Skeletal muscle tissue (tissue), 4 donors: ENCODE measurements around the gene SRGAP2C. TPM values are rescaled to one million over a fixed set of nuclear protein-coding genes. Genes with fewer than 3 reads are reported as not detected.
A peak's percentile ranks its signal among the peaks of the same experiment; 100 is the strongest.
"Not testable (repeated sequence)": the region's sequence is repeated elsewhere in the genome, so short reads cannot be mapped to it uniquely, and the experiment has no call there.

Experiments
- H3K27ac ChIP-seq: one replicate; pipeline ENCODE4 v1.7.0; 2013; ENCODE audit warnings: mild to moderate bottlenecking, low read depth, low read length, inconsistent platforms
- H3K27me3 ChIP-seq, 3 donors: one replicate each; pipeline ENCODE4 v1.7.0; 2013; ENCODE audit warnings: low read length in 3 of 3; ENCODE audit not compliant: control insufficient read depth in 3 of 3, insufficient read depth in 3 of 3
- H3K36me3 ChIP-seq, 3 donors: one replicate each; pipeline ENCODE4 v1.7.0; 2013; ENCODE audit warnings: low read length in 3 of 3; ENCODE audit not compliant: control insufficient read depth in 3 of 3, insufficient read depth in 3 of 3
- H3K4me1 ChIP-seq, 3 donors: one replicate each; pipeline ENCODE4 v1.7.0; 2013; ENCODE audit warnings: low read length in 3 of 3, mild to moderate bottlenecking in 3 of 3; ENCODE audit not compliant: control insufficient read depth in 3 of 3, insufficient read depth in 3 of 3
- H3K4me3 ChIP-seq, 3 donors: one replicate each; pipeline ENCODE4 v1.7.0; 2013; ENCODE audit warnings: low read length in 3 of 3
- H3K9ac ChIP-seq, 3 donors: one replicate each; pipeline ENCODE4 v1.7.0; 2013; ENCODE audit warnings: low read length in 3 of 3, mild to moderate bottlenecking in 3 of 3, moderate library complexity in 2 of 3, low read depth in 1 of 3
- H3K9me3 ChIP-seq, 3 donors: one replicate each; pipeline ENCODE4 v1.7.0; 2013; ENCODE audit warnings: low read length in 3 of 3; ENCODE audit not compliant: control insufficient read depth in 3 of 3
- total RNA-seq: library from RNA; depleted of rRNA; stranded (reverse); fragments of >200 nt; gene quantifications from one replicate; pipeline ENCODE4 v1.2.3, GENCODE V29; 2014
- donor health status: Osteomylitis.

SRGAP2C gene
- total RNA-seq, 1 donor from 2014 or later, result 14.6 TPM

DNA sequence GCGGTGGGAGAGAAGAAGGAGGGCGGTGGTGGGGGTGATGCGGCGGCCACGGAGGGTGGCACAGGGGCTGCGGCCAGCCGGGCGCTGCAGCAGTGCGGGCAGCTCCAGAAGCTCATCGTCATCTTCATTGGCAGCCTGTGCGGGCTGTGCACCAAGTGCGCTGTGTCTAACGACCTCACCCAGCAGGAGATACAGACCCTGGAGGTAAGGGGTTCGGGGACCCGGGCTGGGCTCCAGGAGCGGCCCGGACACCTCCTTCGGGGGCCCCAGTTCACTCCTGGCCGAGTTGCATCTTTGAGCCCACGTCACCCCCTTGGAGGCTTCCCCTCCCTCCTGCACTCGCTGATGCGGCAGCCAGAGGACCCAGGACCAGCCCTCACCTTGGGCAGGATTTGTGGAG lies 212.3 kb downstream of the SRGAP2C start:
- peak overlapping the region in 2 of 3 donors; percentile 46 to 52 for H3K4me3 ChIP-seq
- not testable (repeated sequence) for H3K9me3 ChIP-seq, H3K4me1 ChIP-seq, H3K9ac ChIP-seq, H3K27ac ChIP-seq, H3K27me3 ChIP-seq, H3K36me3 ChIP-seq

GRCh38 chr1:121399193-121399592 lies 214.4 kb downstream of the SRGAP2C start:
- not testable (repeated sequence) for H3K27ac ChIP-seq, H3K27me3 ChIP-seq, H3K9me3 ChIP-seq, H3K9ac ChIP-seq, H3K4me1 ChIP-seq, H3K36me3 ChIP-seq, H3K4me3 ChIP-seq

DNA sequence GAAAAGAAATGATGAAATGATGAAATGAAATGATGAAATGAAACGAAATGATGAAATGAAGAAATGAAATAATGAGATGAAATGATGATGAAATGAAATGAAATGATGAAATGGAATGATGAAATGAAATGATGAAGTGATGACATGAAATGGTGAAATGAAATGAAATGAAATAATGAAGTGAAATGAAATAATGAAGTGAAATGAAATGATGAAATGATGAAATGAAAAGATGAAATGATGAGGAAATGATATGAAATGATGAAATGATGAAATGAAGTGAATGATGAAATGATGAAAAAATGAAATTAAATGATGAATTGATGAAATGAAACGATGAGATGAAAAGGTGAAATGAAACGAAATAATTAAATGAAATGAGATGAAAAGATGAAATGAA lies 215.3 kb downstream of the SRGAP2C start:
- not testable (repeated sequence) for H3K27ac ChIP-seq, H3K27me3 ChIP-seq, H3K36me3 ChIP-seq, H3K4me3 ChIP-seq, H3K4me1 ChIP-seq, H3K9me3 ChIP-seq, H3K9ac ChIP-seq

DNA sequence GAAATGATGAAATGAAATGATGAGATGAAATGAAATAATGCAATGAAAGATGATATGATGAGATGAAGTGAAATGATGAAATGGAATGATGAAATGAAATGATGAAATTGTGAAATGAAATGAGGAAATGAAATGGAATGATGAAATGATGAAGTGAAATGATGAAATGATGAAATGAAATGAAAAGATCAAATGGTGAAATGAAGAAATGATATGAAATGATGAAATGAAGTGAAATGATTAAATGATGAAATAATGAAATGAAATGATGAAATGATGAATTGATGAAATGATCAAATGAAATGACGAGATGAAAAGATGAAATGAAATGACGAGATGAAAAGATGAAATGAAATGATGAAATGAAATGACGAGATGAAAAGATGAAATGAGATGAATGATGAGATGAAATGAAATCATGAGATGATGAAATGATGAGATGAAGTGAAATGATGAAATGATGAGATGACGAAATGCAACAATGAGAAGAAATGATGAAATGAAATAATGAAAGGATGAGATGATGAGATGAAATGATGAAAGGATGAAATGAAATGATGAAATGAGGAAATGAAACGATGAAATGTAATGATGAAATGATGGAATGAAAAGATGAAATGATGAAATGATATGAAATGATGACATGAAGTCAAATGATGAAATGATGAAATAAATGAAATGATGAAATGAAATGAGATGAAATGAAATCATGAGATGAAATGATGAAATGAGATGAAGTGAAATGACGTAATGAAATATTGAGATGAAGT lies 216.0 kb downstream of the SRGAP2C start:
- H3K27ac ChIP-seq, H3K4me1 ChIP-seq, H3K36me3 ChIP-seq, H3K27me3 ChIP-seq, H3K9ac ChIP-seq, H3K9me3 ChIP-seq, H3K4me3 ChIP-seq: not testable (repeated sequence)

DNA sequence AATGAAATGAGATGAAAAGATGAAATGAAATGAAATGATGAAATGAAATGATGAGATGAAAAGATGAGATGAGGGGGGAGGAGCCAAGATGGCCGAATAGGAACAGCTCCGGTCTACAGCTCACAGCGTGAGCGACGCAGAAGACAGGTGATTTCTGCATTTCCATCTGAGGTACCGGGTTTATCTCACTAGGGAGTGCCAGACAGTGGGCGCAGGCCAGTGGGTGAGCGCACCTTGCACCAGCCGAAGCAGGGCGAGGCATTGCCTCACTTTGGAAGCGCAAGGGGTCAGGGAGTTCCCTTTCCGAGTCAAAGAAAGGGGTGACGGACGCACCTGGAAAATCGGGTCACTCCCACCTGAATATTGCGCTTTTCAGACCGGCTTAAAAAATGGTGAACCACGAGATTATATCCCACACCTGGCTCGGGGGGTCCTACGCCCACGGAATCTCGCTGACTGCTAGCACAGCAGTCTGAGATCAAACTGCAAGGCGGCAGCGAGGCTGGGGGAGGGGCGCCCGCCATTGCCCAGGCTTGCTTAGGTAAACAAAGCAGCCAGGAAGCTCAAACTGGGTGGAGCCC lies 216.7 kb downstream of the SRGAP2C start:
- H3K9me3 ChIP-seq, H3K9ac ChIP-seq, H3K4me3 ChIP-seq, H3K27ac ChIP-seq, H3K4me1 ChIP-seq, H3K36me3 ChIP-seq, H3K27me3 ChIP-seq: not testable (repeated sequence)

DNA sequence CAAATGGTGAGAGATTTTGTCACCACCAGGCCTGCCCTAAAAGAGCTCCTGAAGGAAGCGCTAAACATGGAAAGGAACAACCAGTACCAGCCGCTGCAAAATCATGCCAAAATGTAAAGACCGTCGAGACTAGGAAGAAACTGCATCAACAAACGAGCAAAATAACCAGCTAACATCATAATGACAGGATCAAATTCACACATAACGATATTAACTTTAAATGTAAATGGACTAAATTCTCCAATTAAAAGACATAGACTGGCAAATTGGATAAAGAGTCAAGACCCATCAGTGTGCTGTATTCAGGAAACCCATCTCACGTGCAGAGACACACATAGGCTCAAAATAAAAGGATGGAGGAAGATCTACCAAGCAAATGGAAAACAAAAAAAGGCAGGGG lies 218.5 kb downstream of the SRGAP2C start:
- H3K4me1 ChIP-seq, H3K9ac ChIP-seq, H3K27ac ChIP-seq, H3K9me3 ChIP-seq, H3K36me3 ChIP-seq, H3K27me3 ChIP-seq, H3K4me3 ChIP-seq: not testable (repeated sequence)

DNA sequence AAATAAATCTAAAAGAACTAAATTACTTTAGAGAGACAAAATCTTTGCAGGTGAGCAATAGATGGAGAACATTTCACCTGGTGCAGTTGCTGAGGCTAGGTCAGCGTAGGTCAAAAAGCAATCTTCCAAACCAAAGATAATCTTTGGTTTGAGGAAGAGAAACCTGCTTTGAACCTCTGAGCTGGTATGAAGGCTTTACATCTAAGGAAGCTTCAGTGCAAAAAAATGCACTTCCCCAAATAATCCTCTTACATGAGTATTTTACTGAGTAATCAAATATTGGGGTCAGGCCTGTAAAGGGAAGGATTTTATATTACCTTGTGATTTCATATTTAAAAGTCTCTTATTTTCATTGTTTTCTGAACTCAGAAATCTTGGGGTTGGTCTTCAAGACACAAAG lies 223.6 kb downstream of the SRGAP2C start:
- Histone ChIP-seq H3K4me3 (no peak overlapping the region), H3K36me3 (no peaks in the 10 kb centered on the region), H3K27me3 (no peaks in the 10 kb centered on the region), H3K9ac (no peak overlapping the region), H3K4me1 (no peaks in the 10 kb centered on the region), H3K27ac (no peak overlapping the region), H3K9me3 (no peaks in the 10 kb centered on the region)

- no peak overlapping the region for H3K4me3 ChIP-seq
- H3K27me3 ChIP-seq, result no peaks in the 10 kb centered on the region
- no peaks in the 10 kb centered on the region for H3K9me3 ChIP-seq
- peaks cover 0 to 4% (median 0%) of the 10 kb centered on the region in 3 donors for H3K4me1 ChIP-seq
- H3K36me3 ChIP-seq, result no peaks in the 10 kb centered on the region
- H3K9ac ChIP-seq, result no peak overlapping the region
- no peak overlapping the region for H3K27ac ChIP-seq
Measured at GRCh38 chr1:121413821-121414220, 229.0 kb downstream of the SRGAP2C start.

- H3K27ac ChIP-seq, result no peak overlapping the region
- no peak overlapping the region for H3K4me3 ChIP-seq
Measured at GRCh38 chr1:121414905-121415304, 230.1 kb downstream of the SRGAP2C start.

DNA sequence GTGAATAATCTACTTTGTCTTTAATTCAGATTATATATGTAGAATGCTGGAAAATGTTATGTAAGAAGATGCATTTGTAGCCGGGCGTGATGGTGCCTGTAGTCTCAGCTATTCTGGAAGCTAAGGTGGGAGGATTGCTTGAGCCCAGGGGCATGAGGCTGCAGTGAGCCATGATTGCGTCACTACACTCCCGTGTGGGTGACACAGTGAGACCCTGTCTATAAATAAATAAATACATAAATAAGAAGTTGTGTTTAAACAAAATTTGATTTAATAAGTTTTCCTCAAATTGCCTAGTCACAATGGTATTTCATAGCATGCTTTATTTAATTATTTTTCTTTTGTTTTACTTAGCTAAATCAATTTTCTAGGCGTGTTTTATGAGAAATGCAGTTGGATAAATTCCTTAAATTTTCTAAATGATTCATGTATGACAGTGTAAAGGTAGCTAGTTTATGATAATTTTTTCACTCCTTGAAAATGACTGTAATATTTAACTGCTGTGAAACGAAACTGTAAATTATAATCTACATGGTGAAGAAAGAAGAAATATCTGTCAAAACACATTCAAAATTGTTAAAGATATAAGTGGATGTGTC lies 232.6 kb downstream of the SRGAP2C start:
- H3K27me3 ChIP-seq, result no peaks in the 10 kb centered on the region
- no peak overlapping the region for H3K27ac ChIP-seq

More at GRCh38 chr1:121414905-121415304, 230.1 kb downstream of the SRGAP2C start:
- peaks cover 0 to 4% (median 0%) of the 10 kb centered on the region in 3 donors for H3K4me1 ChIP-seq
- H3K9ac ChIP-seq, result no peak overlapping the region
- H3K9me3 ChIP-seq, result no peaks in the 10 kb centered on the region
- H3K36me3 ChIP-seq, result no peaks in the 10 kb centered on the region
- H3K27me3 ChIP-seq, result no peaks in the 10 kb centered on the region

More for the DNA sequence above, 232.6 kb downstream of the SRGAP2C start:
- Histone ChIP-seq H3K9ac (no peak overlapping the region), H3K4me1 (peaks cover 0 to 4% (median 0%) of the 10 kb centered on the region in 3 donors), H3K36me3 (no peaks in the 10 kb centered on the region), H3K4me3 (no peak overlapping the region), H3K9me3 (no peaks in the 10 kb centered on the region)
